Smooth muscle cell of the brain vasculature (primary cell): Measurements from ENCODE around the gene NT5DC3.

Experiments used
- DNase-seq: peaks from one replicate; pipeline ENCODE4 v3.0.0-alpha.2; 2012; ENCODE audit warnings: low read depth, low spot score

Gene NT5DC3

GRCh38 chr12:103840876-103841689 lies at the start of gene NT5DC3:
Gene NT5DC3 (minus strand): TSS chr12:103841234. CDS start chr12:103841156, 78 bp downstream.
- DNase-seq: no peak

- no peak for DNase-seq
These were observed 46.7 kb upstream of the NT5DC3 start for GRCh38 chr12:103887738-103888137.

GRCh38 chr12:103886195-103886797 lies 45.3 kb upstream of the NT5DC3 start:
- DNase-seq: no peak

GRCh38 chr12:103884316-103884715 lies 43.3 kb upstream of the NT5DC3 start:
- DNase-seq: peak; percentile 75

GRCh38 chr12:103883908-103884307 lies 42.9 kb upstream of the NT5DC3 start:
- DNase-seq: no peak

- no peak for DNase-seq
These were observed 42.0 kb upstream of the NT5DC3 start for GRCh38 chr12:103882861-103883596.

- DNase-seq: no peak
These were observed 40.2 kb upstream of the NT5DC3 start for GRCh38 chr12:103881261-103881660.

- DNase-seq: peak; percentile 37
These were observed 39.5 kb upstream of the NT5DC3 start for GRCh38 chr12:103880299-103881142.

- DNase-seq: no peak
These were observed 38.8 kb upstream of the NT5DC3 start for GRCh38 chr12:103879878-103880277.

GRCh38 chr12:103879048-103879692 lies 38.1 kb upstream of the NT5DC3 start:
- DNase-seq: no peak

- no peak for DNase-seq
These were observed 37.0 kb upstream of the NT5DC3 start for GRCh38 chr12:103877934-103878510.

GRCh38 chr12:103877288-103877687 lies 36.3 kb upstream of the NT5DC3 start:
- DNase-seq: no peak

GRCh38 chr12:103875666-103876065 lies 34.6 kb upstream of the NT5DC3 start:
- no peak for DNase-seq

- DNase-seq: no peak
These were observed 27.2 kb upstream of the NT5DC3 start for GRCh38 chr12:103868215-103868614.

GRCh38 chr12:103865151-103865730 lies 24.2 kb upstream of the NT5DC3 start:
- no peak for DNase-seq

GRCh38 chr12:103864710-103865109 lies 23.7 kb upstream of the NT5DC3 start:
- no peak for DNase-seq

GRCh38 chr12:103858953-103859601 lies 18.0 kb upstream of the NT5DC3 start:
- DNase-seq: no peak

GRCh38 chr12:103858335-103858734 lies 17.3 kb upstream of the NT5DC3 start:
- DNase-seq: no peak

- DNase-seq: no peak
These were observed 16.1 kb upstream of the NT5DC3 start for GRCh38 chr12:103857164-103857563.
